ENCODE results near the gene C17orf107.

The C17orf107 gene

DNA sequence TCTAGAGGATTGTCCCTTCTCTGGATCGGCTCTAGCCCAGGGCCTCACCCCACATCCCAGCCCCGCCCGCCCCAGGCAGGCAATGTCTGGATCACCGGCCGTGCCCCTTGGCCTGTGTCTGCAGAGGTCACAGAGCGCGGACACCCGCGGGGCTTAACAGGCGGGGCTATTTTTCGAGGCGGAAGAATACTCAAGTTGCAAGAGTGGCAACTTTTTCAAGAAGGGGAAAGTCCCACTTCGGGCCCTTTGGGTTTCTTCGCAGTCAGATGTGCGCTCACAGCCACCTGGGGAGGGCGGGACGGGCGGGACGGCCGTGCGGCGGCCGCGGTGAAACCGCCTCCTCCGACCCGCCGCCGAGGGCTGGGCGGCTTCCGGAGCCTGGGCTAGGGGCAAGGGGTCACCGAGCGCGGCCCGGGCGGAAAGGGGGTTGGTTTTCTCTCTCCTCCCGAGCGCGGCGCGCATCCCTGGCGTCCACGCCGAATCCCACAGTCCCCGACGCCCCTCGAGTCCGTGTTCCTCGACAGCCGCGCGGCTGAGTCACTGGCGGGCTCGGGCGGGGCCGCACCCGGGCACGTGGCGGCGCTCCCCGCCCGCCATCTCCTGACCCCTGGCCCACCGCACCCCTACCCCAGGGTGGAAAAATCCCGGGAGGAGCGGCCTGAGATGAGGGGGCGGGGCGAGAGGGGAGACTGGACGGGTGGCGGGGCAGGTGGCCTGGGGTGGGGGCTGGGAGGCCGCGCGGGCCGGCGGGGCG lies 50.2 kb downstream of the C17orf107 start:
- DNase-seq (ENCODE audit: low spot score), result peak; percentile 79

DNA sequence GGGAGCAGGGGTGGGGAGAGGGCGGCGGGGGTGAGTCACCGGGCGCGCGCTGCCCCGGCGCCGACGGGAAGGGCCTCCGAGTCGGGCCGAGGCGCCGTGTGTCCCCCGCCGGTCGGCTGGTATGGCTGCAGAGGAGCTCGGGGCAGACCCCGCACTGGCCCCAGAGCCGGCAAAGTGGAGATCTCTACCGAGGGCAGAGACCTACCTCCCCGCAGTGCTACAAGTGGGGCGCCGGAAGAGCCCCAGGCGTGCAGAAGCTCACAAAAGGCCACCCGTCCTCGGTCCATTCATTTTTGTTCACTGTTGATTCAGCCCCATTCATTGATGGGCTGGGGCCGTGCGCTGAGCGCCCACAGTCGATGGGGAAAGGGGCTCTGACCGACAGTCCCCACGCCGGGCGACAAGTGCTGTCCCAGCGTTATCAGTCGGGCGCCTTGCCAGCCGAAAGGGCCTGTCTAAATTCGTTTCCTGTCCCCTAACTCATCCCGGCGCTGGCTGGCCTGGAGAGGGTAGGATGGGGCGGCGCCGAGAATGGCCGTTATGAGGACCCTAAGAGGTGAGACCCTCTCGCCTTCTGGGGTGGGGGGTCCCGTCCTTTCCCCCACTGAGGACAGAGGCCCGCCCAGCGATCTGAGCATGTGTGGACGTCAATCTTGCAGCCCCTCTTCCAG lies 50.9 kb downstream of the C17orf107 start:
- DNase-seq (ENCODE audit: low spot score), result no peak

DNA sequence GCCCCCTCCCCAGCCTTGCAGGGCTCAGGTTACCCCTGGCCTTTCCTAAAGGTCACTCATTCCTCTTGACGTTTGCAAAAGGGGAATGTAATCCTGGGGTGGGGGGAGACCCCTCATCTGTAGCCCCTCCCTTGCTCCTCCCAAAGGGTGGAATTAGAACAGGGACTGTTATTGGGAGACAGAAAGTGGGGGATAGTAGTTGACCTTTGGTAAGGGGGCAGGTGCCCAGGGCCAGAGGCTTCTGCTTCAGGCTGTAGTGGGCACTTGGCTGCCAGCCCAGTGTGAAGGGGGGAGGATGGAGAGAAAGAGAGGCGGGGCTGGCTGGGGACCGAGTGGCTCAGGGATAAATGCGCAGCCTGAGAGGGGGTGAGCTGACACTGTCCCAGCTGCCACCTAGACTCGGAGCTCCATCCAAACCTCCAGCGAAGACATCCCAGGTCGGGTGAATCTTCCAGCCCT lies 51.4 kb downstream of the C17orf107 start, which contains the start of gene ENO3:
TSS of gene ENO3 (plus strand) at position 374 of the 459 bp plus-strand sequence. CDS start 711 bp downstream, outside the sequence.
- DNase-seq (ENCODE audit: low spot score), result no peak

DNA sequence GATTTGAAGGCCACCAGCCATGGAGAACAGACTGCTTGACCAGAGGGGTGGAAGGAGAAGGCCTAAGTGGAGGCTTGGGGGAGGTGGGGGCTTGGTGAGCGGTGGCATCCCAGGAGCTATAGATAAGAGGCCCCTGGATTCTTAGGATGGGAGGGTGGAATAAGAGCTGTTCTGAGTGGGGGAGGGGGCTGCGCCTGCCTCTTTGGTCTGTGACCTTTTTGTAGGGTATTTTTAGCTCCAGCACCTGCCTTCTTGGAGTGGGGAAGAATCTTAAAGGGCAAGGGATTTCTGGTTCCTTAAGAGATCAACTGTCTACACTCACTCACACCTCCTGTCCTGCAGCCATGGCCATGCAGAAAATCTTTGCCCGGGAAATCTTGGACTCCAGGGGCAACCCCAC lies 52.1 kb downstream of the C17orf107 start:
- DNase-seq (ENCODE audit: low spot score), result no peak

Data from left forelimb (tissue), 1 donor.